ENCODE data around the gene MYL7. TPM values are rescaled to one million over a fixed set of nuclear protein-coding genes. Genes with fewer than 3 reads are reported as not detected.
A peak's percentile ranks its signal among the peaks of the same experiment; 100 is the strongest.

MYL7 gene
- total and polyA plus RNA-seq, 9 of the 15 experiments (the other 6 are each of a cell fraction or from before 2014, with no cell fraction given), result not detected

DNA sequence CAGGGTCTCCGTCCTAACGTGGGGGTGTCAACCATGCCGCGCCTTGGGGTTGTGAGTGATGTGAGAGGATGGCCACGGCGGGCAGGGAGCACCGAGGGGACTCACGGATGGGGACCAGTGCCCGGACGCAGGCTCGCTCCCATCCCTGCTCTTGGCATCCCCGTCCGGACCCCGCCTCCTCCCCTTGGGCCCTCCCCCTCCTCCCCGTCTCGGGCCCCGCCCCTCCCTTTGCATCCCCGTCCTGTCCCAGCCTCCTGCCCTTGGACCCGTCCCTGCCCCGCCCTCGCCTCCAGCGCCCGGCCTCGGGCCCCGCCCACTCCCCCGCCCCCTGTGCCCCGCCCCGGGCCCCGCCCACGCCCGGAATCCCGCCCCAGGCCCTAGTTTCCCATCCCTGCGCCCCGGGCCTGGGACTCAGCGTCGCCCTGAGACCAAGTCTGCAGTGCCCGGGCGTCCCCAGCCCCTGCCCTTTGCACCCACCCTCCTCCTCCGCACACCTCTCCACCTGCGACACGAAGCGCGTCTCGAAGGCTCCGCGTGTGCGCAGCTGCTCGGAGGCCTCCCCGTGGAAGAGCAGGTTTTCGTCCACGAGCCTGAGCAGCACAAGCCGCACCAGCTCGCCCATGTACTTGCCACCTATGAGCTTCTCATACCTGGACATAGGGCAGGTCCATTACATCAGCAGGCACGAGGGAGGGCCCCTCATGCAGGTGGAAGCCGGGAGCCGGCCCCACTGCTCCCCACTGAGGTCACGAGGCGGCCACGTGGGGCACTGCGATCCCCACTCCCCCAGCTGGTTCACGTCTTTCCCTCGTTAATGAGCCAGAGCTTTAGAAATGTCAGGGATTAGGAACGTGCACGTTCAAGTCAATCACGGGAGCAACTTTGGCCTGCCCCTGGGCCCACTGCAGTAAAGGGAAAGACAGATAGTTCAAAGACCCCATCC lies 5.1 kb upstream of the MYL7 start (continued):
- TF ChIP-seq KDM5B (IDR thresholded peaks at IDR 0.05; ENCODE audit: insufficient replicate concordance, low read depth, low read length), result peak; percentile 33
- no peak for TF ChIP-seq CTBP1 (IDR thresholded peaks at IDR 0.05; ENCODE audit: borderline replicate concordance)
- TF ChIP-seq E2F1 (CRISPR knock-in tag; IDR thresholded peaks at IDR 0.05), result no peak
- TF ChIP-seq GMEB1 (CRISPR knock-in tag; IDR thresholded peaks at IDR 0.05), result no peak
- TF ChIP-seq, protein P1, sequence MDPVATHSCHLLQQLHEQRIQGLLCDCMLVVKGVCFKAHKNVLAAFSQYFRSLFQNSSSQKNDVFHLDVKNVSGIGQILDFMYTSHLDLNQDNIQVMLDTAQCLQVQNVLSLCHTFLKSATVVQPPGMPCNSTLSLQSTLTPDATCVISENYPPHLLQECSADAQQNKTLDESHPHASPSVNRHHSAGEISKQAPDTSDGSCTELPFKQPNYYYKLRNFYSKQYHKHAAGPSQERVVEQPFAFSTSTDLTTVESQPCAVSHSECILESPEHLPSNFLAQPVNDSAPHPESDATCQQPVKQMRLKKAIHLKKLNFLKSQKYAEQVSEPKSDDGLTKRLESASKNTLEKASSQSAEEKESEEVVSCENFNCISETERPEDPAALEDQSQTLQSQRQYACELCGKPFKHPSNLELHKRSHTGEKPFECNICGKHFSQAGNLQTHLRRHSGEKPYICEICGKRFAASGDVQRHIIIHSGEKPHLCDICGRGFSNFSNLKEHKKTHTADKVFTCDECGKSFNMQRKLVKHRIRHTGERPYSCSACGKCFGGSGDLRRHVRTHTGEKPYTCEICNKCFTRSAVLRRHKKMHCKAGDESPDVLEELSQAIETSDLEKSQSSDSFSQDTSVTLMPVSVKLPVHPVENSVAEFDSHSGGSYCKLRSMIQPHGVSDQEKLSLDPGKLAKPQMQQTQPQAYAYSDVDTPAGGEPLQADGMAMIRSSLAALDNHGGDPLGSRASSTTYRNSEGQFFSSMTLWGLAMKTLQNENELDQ (CRISPR knock-in tag; IDR thresholded peaks at IDR 0.05; ENCODE audit: borderline replicate concordance), result no peak
- no peak for TF ChIP-seq NR0B1 (IDR thresholded peaks at IDR 0.05; ENCODE audit: partially characterized antibody)
- no peak for TF ChIP-seq CBX1 (IDR thresholded peaks at IDR 0.05; ENCODE audit: low read depth)
- no peak for TF ChIP-seq ZBTB43 (CRISPR knock-in tag; IDR thresholded peaks at IDR 0.05)
- no peak for TF ChIP-seq KLF10 (CRISPR knock-in tag; IDR thresholded peaks at IDR 0.05)
- TF ChIP-seq BCL6 (CRISPR knock-in tag; IDR thresholded peaks at IDR 0.05), result no peak
- no peak for TF ChIP-seq SPI1 (IDR thresholded peaks at IDR 0.05; ENCODE audit: borderline replicate concordance, low read depth, low read length)
- no peak for TF ChIP-seq NBN (IDR thresholded peaks at IDR 0.05; ENCODE audit: low read depth)
- TF ChIP-seq NEUROD1 (IDR thresholded peaks at IDR 0.05; ENCODE audit: borderline replicate concordance, low read depth, low read length, partially characterized antibody), result no peak
- peak in 1 of 2 experiments; percentile 65; a peak in 3 of 4 replicates for TF ChIP-seq MNT (conservative IDR thresholded peaks at IDR 0.05)
- no peak for TF ChIP-seq ZNF232 (CRISPR knock-in tag; IDR thresholded peaks at IDR 0.05)
- no peak for TF ChIP-seq FOXK2 (conservative IDR thresholded peaks at IDR 0.05 in 1 of 2, IDR thresholded peaks at IDR 0.05 in 1 of 2; ENCODE audit: low read depth in 2 of 2)
